Aorta (tissue), 5 donors: Measurements from ENCODE around the gene FGF14. TPM values are rescaled to one million over a fixed set of nuclear protein-coding genes. Genes with fewer than 3 reads are reported as not detected.
A peak's percentile ranks its signal among the peaks of the same experiment; 100 is the strongest.

ENCODE experiments used
- ATAC-seq: fragments of 200-7000 bp; cut with Tn5 transposase; one replicate; pipeline ENCODE4 v1.9.1; 2022; ENCODE audit warnings: moderate library complexity; ENCODE audit not compliant: low FRiP score
- DNase-seq, 2 donors: peaks; one replicate each; pipeline ENCODE4 v3.0.0-alpha.2; 2020
- H3K27ac ChIP-seq, 2 donors: one replicate each; pipeline ENCODE4 v1.5.1; 2013; ENCODE audit warnings: low read length in 2 of 2, mild to moderate bottlenecking in 2 of 2, moderate library complexity in 2 of 2, control low read depth in 1 of 2, inconsistent platforms in 1 of 2, low read depth in 1 of 2
- H3K27me3 ChIP-seq, 2 donors: one replicate each; pipeline ENCODE4 v1.6.1; 2013; ENCODE audit warnings: control low read depth in 1 of 2, low read length in 1 of 2, mild to moderate bottlenecking in 1 of 2, moderate library complexity in 1 of 2; ENCODE audit not compliant: insufficient read depth in 2 of 2, control insufficient read depth in 1 of 2
- H3K36me3 ChIP-seq, 2 donors: one replicate each; pipeline ENCODE4 v1.6.1; 2013; ENCODE audit warnings: control low read depth in 1 of 2, low read length in 1 of 2, mild to moderate bottlenecking in 1 of 2; ENCODE audit not compliant: insufficient read depth in 2 of 2, control insufficient read depth in 1 of 2
- H3K4me1 ChIP-seq, 2 donors: one replicate each; pipeline ENCODE4 v1.6.1; 2013; ENCODE audit warnings: low read length in 2 of 2, control low read depth in 1 of 2, mild to moderate bottlenecking in 1 of 2, moderate library complexity in 1 of 2; ENCODE audit not compliant: insufficient read depth in 2 of 2, control insufficient read depth in 1 of 2
- H3K4me3 ChIP-seq, 2 donors: one replicate each; pipeline ENCODE4 v1.5.1; 2013; ENCODE audit warnings: low read length in 2 of 2, control low read depth in 1 of 2, mild to moderate bottlenecking in 1 of 2
- H3K9me3 ChIP-seq: one replicate; pipeline ENCODE4 v1.6.1; 2013; ENCODE audit warnings: mild to moderate bottlenecking, low read length; ENCODE audit not compliant: control insufficient read depth
- WGBS, 2 donors: extraction: QIAGEN DNeasy Blood & Tissue Kit; methylation state at CpG; one replicate each; pipeline ENCODE4 v1.1.7; 2013; 5-methylcytosine and 5-hydroxymethylcytosine counted together
- intact Hi-C, 2 donors: fragments of 100-400 bp; cut with DNase I; formaldehyde crosslinking; loops; one replicate each; pipeline versions ENCODE4 v1.14.2 to v1.15.0; 2022
- polyA plus RNA-seq, 2 donors: library from polyadenylated mRNA; stranded (reverse); fragments of 200-250 nt; gene quantifications; one replicate each; pipeline ENCODE4 v1.2.3, GENCODE V29; 2013
- total RNA-seq, 2 donors: library from RNA; stranded (reverse); fragmentation: NEBNext Ultra II Directional; extraction: Animal tissue kit (Norgen Biotek cat#: 25700); gene quantifications; one replicate each; pipeline ENCODE4 v1.2.1, GENCODE V29; 2021
- donor health status: healthy with polysubstance abuse.
- donor health status: Bipolar disorder and iron deficiency.
- donor health status: DM: no; HTN: no; CAD: no.
- donor health status: DM: no; HTN: no; CAD: no.
- donor health status: DM: yes; HTN: yes; CAD: no.

Gene FGF14
- total and polyA plus RNA-seq, 4 donors, result 0.13 to 4.6 (median 0.72) TPM

- no peak for ATAC-seq
- Histone ChIP-seq H3K36me3 (no peaks in the 10 kb centered on the region), H3K4me1 (no peaks in the 10 kb centered on the region), H3K27ac (no peak overlapping the region), H3K4me3 (no peak overlapping the region), H3K9me3 (no peaks in the 10 kb centered on the region), H3K27me3 (no peaks in the 10 kb centered on the region)
- 29 to 38% methylated on average over 4 of the region's 4 CpGs for WGBS, 2 donors
- intact Hi-C loops, result loop anchor here in 1 of 2 donors (10.0 kb wide), 1 partner anchor 259 kb away; no protein-coding TSS in a partner anchor
- DNase-seq, result no peak
These were observed 206.0 kb downstream of the FGF14 start for GRCh38 chr13:102195566-102196462.

- intact Hi-C loops, result loop anchor here in 1 of 2 donors (10.0 kb wide), 1 partner anchor 262 kb away; no protein-coding TSS in a partner anchor
- Histone ChIP-seq H3K9me3 (peaks cover 1% of the 10 kb centered on the region), H3K27ac (no peak overlapping the region), H3K4me3 (no peak overlapping the region), H3K27me3 (no peaks in the 10 kb centered on the region), H3K4me1 (no peaks in the 10 kb centered on the region), H3K36me3 (no peaks in the 10 kb centered on the region)
- no peak for ATAC-seq
- WGBS, 2 donors, result 98% methylated on average over 2 of the region's 2 CpGs
- no peak for DNase-seq
These were observed 209.0 kb downstream of the FGF14 start for GRCh38 chr13:102192858-102193257.

- WGBS, 2 donors, result 31% methylated on average over 1 of the region's 1 CpG
- peak; percentile 46 for ATAC-seq
- intact Hi-C loops, result loop anchor here in 1 of 2 donors (10.0 kb wide), 1 partner anchor 263 kb away; no protein-coding TSS in a partner anchor
- Histone ChIP-seq H3K36me3 (no peaks in the 10 kb centered on the region), H3K9me3 (peaks cover 1% of the 10 kb centered on the region), H3K27ac (no peak overlapping the region), H3K4me3 (no peak overlapping the region), H3K27me3 (no peaks in the 10 kb centered on the region), H3K4me1 (no peaks in the 10 kb centered on the region)
- peak in 1 of 2 donors; percentile 44 for DNase-seq
These were observed 209.8 kb downstream of the FGF14 start for GRCh38 chr13:102191951-102192502.

- H3K36me3 ChIP-seq, result no peaks in the 10 kb centered on the region
- no peak for DNase-seq
- 88 to 97% methylated on average over 2 of the region's 2 CpGs for WGBS, 2 donors
- no peaks in the 10 kb centered on the region for H3K4me1 ChIP-seq
- H3K27me3 ChIP-seq, result no peaks in the 10 kb centered on the region
- no peak overlapping the region for H3K4me3 ChIP-seq
- intact Hi-C loops, result loop anchor here in 1 of 2 donors (10.0 kb wide), 1 partner anchor 264 kb away; no protein-coding TSS in a partner anchor
- no peak overlapping the region for H3K27ac ChIP-seq
- peaks cover 1% of the 10 kb centered on the region for H3K9me3 ChIP-seq
- no peak for ATAC-seq
These were observed 210.9 kb downstream of the FGF14 start for GRCh38 chr13:102190930-102191329.

GRCh38 chr13:102187313-102187712, 214.5 kb downstream of the FGF14 start:
- H3K27me3 ChIP-seq, result no peaks in the 10 kb centered on the region
- intact Hi-C loops, result no loop called here
- WGBS, 2 donors, result 82 to 87% methylated on average over 4 of the region's 4 CpGs
- ATAC-seq (no peak), DNase-seq (no peak)
- H3K9me3 ChIP-seq, result peaks cover 1% of the 10 kb centered on the region
- H3K4me1 ChIP-seq, result no peaks in the 10 kb centered on the region
- H3K27ac ChIP-seq, result no peak overlapping the region
- H3K4me3 ChIP-seq, result no peak overlapping the region
- H3K36me3 ChIP-seq, result no peaks in the 10 kb centered on the region

- WGBS, 2 donors, result 48 to 55% methylated on average over 5 of the region's 5 CpGs
- peaks cover 1% of the 10 kb centered on the region for H3K9me3 ChIP-seq
- H3K27ac ChIP-seq, result no peak overlapping the region
- intact Hi-C loops, result no loop called here
- H3K4me1 ChIP-seq, result no peaks in the 10 kb centered on the region
- no peaks in the 10 kb centered on the region for H3K27me3 ChIP-seq
- ATAC-seq (no peak), DNase-seq (no peak)
- no peak overlapping the region for H3K4me3 ChIP-seq
- no peaks in the 10 kb centered on the region for H3K36me3 ChIP-seq
These were observed 216.4 kb downstream of the FGF14 start for GRCh38 chr13:102185375-102185984.

- Histone ChIP-seq H3K4me1 (no peaks in the 10 kb centered on the region), H3K4me3 (no peak overlapping the region), H3K27ac (no peak overlapping the region), H3K9me3 (no peaks in the 10 kb centered on the region), H3K36me3 (no peaks in the 10 kb centered on the region), H3K27me3 (no peaks in the 10 kb centered on the region)
- WGBS, 2 donors, result 61 to 65% methylated on average over 4 of the region's 4 CpGs
- no peak for DNase-seq
- ATAC-seq, result no peak
- intact Hi-C loops, result no loop called here
These were observed 218.2 kb downstream of the FGF14 start for GRCh38 chr13:102183509-102184182.

GRCh38 chr13:102182170-102182569, 219.7 kb downstream of the FGF14 start:
- no peaks in the 10 kb centered on the region for H3K36me3 ChIP-seq
- DNase-seq (no peak), ATAC-seq (no peak)
- 91 to 92% methylated on average over 5 of the region's 5 CpGs for WGBS, 2 donors
- intact Hi-C loops, result no loop called here
- H3K9me3 ChIP-seq, result no peaks in the 10 kb centered on the region
- no peak overlapping the region for H3K27ac ChIP-seq
- no peaks in the 10 kb centered on the region for H3K4me1 ChIP-seq
- H3K27me3 ChIP-seq, result no peaks in the 10 kb centered on the region
- no peak overlapping the region for H3K4me3 ChIP-seq
